GM19468 (cell line): ENCODE data around the gene CILP.
"Not testable (repeated sequence)": the region's sequence is repeated elsewhere in the genome, so short reads cannot be mapped to it uniquely, and the experiment has no call there.

Experiments used
- ATAC-seq: cut with Tn5 transposase; IDR thresholded peaks from one replicate; pipeline ENCODE4 v1.9.1; 2021; ENCODE audit warnings: mild to moderate bottlenecking, moderate library complexity, moderate number of reproducible peaks; ENCODE audit not compliant: unreplicated experiment; ENCODE audit errors: extremely low read depth

The CILP gene

DNA sequence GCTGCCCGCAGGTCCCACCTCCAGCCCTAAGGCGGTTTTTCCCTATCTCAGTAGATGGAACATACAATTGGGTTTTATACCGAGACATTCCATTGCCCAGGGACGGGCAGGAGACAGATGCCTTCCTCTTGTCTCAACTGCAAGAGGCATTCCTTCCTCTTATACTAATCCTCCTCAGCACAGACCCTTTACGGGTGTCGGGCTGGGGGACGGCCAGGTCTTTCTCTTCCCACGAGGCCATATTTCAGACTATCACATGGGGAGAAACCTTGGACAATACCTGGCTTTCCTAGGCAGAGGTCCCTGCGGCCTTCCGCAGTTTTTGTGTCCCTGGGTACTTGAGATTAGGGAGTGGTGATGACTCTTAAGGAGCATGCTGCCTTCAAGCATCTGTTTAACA, 15.6 kb upstream of the CILP start:
- ATAC-seq: not testable (repeated sequence)

DNA sequence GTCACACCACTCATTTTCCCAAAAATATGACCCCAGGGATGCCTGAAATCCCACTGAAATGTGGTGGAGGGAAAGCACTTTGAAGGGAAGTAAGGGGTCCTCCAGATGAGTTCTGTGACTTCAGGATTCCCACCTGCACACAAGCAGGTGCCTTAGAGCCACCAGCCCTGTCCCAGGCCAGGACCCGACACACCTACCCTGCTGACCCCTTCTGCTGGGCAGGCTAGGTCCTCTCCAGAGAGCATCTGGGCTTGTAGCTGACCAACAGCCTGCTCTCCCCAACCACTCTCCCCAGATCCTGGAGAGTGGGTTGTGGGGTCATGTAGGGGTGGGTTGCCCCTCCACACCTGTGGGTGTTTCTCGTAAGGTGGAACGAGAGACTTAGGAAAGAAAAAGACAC, 14.9 kb upstream of the CILP start:
- ATAC-seq: no peak

DNA sequence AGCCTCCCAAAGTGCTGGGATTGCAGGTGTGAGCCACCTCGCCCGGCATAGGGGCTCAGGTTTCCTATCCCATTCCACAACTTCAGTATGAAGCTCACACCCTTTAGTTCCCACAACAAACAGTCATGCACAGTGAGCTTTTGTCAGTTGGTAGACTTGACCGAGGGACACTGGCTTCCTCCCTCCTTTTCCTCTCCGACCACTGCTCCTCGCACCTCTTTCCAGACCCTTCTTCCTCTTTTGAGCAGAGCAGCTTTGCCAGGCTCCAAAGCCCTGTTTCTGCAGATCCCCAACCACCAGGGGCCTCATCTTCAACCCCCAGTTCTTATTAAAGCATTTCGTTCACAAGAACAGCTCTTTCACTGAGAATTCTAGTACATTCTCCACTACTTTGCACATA, 12.7 kb upstream of the CILP start:
- no peak for ATAC-seq

DNA sequence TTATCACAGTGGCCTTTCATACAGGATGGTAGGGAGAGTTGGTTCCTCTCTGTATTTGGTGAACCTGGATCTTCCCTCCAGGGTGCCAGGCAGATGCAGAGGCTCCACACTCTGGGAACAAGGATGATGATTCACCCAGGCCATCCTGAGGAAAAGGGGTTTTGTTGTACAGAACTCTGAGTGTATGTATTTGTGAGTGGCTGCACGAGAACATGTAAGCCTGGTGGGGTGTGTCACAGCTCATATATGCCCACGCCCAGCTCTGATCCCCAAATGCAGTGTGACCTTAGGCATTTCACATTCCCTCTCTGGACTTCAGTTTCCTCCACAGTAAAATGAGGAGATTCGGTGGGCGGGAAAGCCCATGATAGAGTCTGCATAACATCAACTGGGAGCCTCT, 11.6 kb upstream of the CILP start:
- no peak for ATAC-seq

DNA sequence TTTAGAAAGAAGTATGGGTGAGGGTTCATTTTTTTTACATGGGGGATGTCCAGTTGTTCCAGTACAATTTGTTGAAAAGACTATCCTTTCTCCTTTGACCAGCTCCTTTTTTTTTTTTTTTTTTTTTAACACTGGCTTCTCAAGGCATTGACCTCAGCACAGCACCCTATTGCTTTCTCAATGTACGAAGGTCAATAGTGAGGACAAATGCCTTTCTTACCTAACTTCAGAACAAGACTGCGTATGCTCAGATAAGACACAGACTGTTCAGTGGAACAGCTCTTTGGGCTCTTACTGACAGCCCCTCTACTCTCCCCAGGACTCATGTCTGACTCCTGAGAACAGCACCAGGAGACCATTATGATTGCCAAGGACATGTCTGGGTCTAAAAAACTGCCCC, 10.4 kb upstream of the CILP start:
- no peak for ATAC-seq

DNA sequence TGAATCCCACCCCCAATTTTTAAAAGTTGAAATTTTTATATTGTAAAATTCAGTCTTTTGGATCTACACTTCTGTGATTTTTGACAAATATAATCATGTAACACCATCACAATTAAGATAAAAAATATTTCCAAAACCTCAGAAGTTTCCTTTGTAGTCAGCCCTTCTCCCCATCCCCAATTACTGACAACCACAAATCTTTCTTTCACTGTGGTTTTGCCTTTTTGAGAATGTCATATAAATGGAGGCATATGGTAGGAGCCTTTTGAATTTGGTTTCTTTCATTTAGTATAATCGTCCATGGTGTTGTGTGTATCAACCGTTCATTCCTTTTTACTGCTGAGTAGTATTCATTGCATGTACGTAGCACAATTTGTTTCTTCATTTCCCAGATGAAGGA, 7.9 kb upstream of the CILP start:
- no peak for ATAC-seq

DNA sequence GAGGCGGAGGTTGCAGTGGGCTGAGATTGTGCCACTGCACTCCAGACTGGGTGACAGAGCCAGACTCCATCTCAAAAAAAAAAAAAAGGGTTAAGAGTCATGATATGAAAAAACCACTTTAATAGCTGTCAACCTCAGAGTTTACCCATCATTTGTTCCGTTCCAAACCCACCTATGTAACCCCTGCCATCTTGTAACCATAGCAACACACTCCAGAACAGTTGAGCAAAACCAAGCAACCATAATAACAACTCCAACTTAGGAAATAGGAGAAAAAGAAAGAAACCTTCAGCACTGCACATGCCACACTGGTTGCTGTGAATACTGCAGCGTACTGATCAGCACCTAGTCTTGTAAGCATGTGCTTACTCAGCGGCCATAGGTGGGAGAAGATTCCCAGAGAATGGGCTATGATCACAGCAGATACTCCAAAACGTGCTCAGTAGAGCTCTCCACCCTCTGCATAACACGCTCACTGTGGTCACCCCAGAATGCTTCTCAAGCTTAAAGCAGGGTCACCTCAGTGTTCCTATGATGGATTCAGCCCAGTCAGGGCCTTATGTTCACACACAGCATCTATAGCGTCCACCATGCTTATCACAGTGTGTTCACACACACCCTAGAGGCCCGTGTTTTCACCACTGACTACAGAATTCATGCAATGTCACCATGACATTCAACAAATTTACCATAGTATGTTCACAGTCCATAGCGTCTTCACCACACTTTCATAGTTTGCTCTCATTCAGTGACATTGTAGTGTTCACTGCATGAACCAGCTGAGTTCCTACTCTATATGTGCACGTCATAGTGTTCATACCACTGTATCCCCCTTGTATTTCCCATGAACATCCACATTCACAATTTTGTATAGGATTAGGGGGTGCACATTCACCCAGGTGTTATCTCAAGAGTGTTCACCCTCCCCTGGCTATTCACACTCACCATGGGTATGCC, 6.5 kb upstream of the CILP start:
- no peak for ATAC-seq

DNA sequence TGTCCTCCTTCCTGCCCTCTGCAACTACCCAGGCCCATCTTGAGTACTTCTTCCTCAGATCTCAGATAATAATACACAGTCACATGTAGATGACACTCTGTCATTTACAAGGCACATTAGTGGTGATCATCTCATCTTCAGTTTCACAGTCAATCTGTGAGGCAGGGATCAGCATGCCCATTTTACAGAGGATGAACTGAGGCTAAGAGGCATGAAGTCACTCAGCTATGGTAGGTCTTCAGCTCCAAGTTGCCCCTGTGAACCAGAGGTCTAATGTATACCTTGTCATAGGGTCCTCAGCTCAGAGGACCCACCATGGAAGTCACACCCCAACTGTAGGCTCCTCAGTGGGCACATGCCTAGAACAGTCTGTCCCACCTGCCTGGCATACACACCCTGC, 4.2 kb upstream of the CILP start:
- ATAC-seq: no peak

DNA sequence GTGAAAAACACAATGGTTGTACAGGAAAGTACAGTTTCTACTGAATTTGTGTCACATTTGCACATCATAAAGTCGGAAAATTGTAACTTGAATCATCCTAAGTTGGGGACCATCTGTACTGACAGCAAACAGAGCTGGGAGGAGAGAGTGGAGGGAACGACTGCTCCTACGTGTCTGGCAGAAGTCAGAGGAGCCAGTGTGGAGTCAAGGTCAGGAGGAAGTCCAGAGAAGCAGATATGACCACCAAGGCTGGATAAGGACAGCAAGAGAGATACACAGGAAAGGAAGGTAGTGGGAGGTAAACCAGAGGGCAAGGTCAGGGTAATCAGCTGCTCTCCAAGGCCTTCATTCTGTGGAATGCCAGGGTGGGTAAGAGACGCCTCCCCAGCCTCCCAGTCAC, 2.7 kb upstream of the CILP start:
- ATAC-seq: no peak

DNA sequence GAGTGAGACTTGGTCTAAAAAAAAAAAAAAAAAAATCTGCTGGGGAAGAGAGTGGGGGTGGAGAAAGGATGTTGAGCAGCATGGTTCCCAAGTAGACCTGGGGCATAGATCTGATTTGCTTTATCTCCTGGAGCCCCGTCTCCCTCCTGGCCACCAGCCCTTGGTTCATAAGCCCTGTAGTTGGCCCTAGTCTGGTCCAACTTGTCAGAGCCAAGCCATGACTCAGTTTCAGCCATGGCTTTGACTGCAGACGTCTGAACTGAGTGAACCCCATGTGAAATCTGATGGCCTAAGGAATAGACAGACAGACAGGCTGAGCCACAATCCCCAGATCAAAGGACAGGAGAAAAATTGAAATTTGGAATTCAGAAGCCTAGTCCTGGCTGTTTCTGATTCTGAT, 2.0 kb upstream of the CILP start:
- ATAC-seq: no peak

DNA sequence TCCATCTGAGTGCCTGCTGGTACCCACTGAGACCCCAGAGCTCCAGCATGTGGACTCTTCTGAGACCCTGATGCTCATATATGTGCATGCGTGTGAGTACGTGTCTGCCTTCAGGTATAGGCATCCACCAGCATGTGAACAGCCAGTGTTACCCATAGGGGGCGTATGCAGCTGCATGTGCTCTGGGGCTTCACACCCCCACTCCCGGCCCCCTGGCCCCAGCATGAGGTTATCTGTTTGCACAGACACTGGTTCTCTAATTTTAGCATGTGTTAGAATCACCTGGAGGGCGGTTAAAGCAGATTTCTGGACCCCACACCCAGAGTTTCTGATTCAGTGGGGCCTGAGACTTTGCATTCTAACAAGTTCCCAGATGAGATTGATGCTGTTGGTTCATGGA, 824 bp upstream of the CILP start:
- ATAC-seq: no peak

DNA sequence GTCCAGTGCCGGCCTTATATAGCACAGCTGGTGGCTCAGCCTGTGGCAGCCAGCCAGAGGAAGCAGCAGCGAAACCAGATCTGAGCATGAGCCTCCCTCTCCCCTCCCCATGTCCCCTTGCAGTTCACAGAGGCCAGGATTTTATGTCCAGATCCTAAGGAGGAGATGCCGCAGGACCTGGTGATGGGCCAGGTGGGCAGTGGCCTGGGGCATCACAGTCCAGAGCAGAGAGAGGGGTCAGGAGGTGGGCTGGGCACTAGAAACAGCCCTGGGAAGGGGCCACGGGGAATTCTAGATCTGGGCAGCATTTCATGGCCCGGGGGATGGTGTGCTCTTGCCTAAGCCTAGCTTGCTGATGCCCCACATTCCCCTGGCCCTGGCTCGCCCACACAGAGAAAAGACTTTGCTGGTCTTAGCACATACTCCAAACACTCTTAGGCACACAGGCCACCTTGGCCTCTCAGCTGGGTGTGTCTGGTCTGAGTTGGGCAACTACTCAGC, 259 bp upstream of the CILP start:
- ATAC-seq: no peak

DNA sequence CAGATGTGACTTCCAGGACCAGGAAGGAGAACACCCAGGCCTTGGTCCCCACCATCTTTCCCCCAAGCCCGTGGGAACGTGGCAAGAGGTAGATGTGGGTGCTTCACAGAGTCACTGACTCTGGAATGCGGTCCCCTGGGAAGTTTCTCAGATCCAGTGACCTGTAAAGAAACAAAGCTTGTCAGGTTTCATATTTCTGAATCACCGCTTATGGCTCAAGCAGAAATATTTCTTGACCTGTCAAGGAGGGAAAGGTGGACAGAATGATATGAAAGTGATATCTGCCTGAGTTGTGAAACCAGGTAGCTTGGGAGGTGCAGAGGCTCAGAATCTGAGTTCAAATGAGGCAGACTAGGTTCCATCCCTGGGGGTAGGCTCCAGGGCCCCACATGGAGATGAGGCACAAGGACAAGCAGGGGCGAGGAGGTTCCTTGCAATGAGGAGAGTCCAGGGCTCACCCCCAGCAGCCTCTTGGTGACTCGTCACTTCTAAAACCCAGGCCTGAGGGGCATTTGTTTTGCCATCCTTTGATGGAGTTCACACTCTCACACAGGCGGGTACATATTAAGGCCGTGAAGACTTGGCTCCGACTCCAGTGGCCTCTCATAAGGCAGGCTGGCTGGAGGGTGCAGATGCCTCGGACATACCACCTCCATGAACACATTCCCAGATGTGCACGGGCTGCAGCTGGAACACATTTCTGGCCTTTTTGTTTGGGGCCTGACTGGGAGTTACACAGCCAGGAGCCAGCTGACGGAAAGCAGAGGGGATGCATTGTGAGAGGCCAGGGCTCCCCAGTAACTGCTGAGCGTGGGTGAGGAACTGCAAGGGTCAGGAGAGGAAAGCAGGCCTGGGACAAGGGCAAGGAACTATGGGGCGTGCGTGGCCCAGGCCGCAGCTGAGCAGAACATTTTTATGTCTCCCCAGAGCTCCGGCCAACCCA, 1.3 kb downstream of the CILP start:
- ATAC-seq: no peak

DNA sequence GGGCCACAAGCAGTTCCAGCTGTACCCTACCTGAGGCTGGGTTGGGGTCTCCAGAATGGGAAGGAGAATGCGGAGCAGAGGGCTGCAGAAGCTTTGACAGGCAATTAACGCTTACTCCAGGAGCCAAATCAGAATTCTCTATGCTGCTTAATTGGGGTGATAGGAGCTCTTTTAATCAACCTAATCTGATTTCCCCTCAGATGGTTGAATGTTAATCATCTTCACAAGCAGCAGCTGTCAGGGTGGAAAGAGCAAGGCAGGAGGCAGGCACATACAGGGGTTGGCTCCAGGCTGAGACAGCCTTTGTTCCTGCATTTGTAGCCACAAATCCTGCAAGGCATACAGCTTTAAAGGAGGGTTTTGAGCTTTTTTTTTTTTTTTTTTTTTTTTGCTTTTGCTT, 2.6 kb downstream of the CILP start:
- no peak for ATAC-seq

DNA sequence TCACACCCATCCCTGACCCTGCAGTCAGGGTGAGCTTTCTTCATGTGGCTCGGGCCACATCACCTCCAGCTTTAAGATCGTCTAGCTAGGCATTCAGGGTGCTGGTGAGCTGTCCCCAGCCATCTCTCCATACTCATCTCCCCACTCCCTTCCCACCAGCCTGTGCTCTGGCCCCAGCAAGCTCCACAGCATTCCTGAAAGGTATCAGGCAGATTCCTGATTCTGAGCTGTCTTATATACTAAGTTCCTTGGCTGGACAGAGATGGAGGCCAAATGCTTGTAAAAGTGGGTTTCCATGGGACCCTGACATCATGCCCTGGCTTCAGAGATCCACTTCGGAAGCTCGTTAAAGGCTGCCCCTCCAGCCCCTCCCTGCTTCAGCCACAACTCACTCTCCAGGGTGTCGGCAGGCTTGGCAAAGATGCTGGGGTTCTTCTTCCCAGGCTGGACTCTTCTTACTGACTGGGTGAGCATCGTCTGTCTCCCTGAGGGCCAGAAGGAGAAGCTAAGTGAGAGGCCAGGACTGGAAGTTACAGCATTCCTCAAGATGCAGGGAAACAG, 3.9 kb downstream of the CILP start:
- no peak for ATAC-seq

DNA sequence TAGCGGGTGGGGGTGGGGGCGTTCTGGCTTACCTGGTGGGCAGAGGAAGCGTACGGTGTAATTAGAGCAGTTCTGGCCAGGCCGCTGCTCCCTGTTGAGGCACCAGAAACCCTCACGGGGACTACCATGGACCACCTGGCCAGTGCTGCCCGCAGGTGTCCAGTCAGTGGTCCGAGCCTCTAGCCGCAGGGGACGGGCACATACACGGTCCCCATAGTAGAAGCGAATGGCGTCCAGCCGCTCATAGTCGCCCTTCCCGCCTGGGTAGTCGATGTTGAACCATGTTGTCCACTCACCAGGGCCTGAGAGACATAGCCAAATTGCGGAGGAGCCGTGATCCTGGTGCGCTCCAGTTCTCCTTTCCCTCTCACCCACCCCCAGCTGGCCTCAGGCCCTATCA, 4.5 kb downstream of the CILP start:
- no peak for ATAC-seq

DNA sequence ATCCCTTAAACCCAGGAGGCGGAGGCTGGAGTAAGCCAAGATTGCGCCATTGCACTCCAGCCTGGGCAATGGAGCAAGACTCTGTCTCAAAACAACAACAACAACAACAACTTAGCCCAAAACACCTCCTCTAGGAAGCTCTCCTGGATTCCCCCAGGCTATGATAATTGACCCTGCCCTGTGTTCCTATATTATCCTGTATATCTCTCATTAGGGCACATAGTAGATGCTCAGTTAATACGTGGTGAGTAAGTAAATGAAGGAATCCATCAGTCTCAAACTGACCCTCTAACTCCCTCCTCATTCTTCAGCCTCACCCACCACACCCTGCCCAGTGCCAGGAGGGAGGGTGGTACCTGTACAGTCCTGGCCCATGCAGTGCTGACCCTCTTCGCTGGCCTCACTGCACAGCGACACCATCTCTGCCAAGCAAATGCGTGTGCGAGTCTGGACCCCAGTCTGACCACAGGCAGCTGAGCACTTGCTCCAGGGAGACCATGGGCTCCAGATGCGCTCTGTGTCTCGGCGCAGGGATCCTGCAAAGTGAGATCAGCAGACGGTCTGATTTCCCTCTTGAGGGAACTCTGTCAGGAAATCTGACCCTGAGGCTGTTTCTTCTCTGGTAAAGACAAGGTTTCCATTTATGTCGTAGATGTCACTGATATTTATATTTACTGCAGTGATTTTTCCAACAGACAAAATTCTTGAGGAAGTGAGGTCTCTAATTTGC, 6.2 kb downstream of the CILP start:
- no peak for ATAC-seq

DNA sequence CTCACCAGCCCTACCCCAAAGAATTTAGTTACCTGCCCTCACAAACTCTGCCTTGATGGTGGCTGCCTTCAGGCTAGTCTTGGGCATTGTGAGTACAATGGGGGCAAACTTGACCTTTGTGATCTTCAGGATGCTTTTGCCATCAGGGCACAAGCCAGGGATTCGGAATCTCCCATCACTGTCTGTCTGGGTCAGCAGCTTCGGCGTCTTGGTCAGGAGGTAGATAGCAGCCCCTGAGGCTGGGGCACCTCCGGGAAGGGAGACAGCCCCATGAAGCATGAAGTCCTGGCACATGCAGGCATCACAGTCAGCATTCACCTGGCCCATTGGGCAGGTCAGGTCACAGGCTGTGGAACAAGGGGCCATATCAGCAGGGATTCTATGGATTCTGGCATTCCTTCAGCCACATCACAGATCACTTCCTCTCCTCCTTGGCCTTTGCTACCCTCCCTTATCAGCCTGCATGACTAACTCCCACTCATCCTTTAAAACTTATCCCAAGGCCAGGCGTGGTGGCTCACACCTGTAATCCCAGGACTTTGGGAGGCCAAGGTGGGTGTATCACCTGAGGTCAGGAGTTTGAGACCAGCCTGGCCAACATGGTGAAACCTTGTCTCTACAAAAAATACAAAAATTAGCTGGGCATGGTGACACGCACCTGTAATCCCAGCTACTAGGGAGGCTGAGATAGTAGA, 6.9 kb downstream of the CILP start:
- no peak for ATAC-seq

DNA sequence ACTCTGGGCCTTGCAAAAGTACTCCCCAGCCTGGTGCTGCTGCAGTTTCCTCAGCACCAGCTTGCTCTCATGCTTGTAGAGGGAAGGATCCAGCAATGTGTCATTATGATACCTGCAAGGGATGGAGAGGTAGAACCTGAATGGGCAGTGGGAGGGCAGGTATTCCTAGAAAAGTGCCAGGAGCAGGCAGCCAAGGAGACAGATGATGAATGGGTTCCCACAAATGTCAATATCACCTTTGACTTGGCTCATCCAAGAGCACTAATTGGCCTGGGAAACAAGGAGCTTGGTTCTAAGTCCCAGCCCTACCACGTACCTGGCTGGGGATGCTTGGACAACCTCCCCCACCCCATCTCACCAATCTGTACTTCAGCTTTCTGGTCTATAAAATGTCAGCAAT, 9.4 kb downstream of the CILP start:
- ATAC-seq: no peak
